DND-41 (cell line): ENCODE measurements around the gene DNLZ.

Source experiments
- ATAC-seq: fragments of 200-7000 bp; cut with Tn5 transposase; 3 replicates; pipeline ENCODE4 v1.9.1; 2021; ENCODE audit warnings: low read depth; ENCODE audit not compliant: insufficient read depth
- DNase-seq: peaks from one replicate; pipeline ENCODE4 v3.0.0-alpha.2; 2020
- H2AFZ ChIP-seq: 2 replicates; pipeline ENCODE4 v1.6.0; 2012; ENCODE audit warnings: low read depth, low read length
- H3K27ac ChIP-seq: 2 replicates; pipeline ENCODE4 v1.5.1; 2012; ENCODE audit warnings: low read length, inconsistent platforms
- H3K27me3 ChIP-seq: fragments of 200-600 bp; sonication (generic); 2 replicates; pipeline ENCODE4 v1.6.0; 2012; ENCODE audit warnings: low read length, mild to moderate bottlenecking, inconsistent platforms; ENCODE audit not compliant: insufficient read depth, poor library complexity
- H3K36me3 ChIP-seq: 2 replicates; pipeline ENCODE4 v1.5.1; 2012; ENCODE audit warnings: low read length, inconsistent platforms; ENCODE audit not compliant: insufficient read depth
- H3K4me1 ChIP-seq: 2 replicates; pipeline ENCODE4 v1.5.1; 2012; ENCODE audit warnings: mild to moderate bottlenecking, low read length; ENCODE audit not compliant: insufficient read depth
- H3K4me2 ChIP-seq: 2 replicates; pipeline ENCODE4 v1.6.0; 2012; ENCODE audit warnings: mild to moderate bottlenecking, moderate library complexity, low read length, inconsistent platforms; ENCODE audit not compliant: insufficient read depth
- H3K4me3 ChIP-seq, 2 experiments: fragments of 200-600 bp in 1 of 2; shearing (Covaris generic) in 1 of 2; 2 replicates each; pipeline ENCODE4 v1.5.1; 2012 to 2016; ENCODE audit warnings: inconsistent platforms in 2 of 2, low read length in 2 of 2, mild to moderate bottlenecking in 2 of 2, low read depth in 1 of 2, moderate library complexity in 1 of 2
- H3K79me2 ChIP-seq: 2 replicates; pipeline ENCODE4 v1.6.0; 2012; ENCODE audit warnings: low read length, inconsistent platforms; ENCODE audit not compliant: insufficient read depth
- H3K9ac ChIP-seq: 2 replicates; pipeline ENCODE4 v1.6.0; 2012; ENCODE audit warnings: low read depth, mild to moderate bottlenecking, inconsistent platforms, low read length, moderate library complexity
- H3K9me3 ChIP-seq: 2 replicates; pipeline ENCODE4 v1.5.1; 2012; ENCODE audit warnings: low read length, moderate library complexity, mild to moderate bottlenecking, inconsistent platforms; ENCODE audit not compliant: insufficient read depth, severe bottlenecking
- H4K20me1 ChIP-seq: 2 replicates; pipeline ENCODE4 v1.6.0; 2012; ENCODE audit warnings: low read length; ENCODE audit not compliant: insufficient read depth
- EZH2 ChIP-seq: IDR thresholded peaks from 3 replicates; pipeline ENCODE4 v1.6.1; 2012; ENCODE audit warnings: borderline replicate concordance, low read depth, mild to moderate bottlenecking, moderate library complexity, low read length, inconsistent platforms; ENCODE audit not compliant: severe bottlenecking
- TF ChIP-seq, protein P1 (sequence below): IDR thresholded peaks from 2 replicates; pipeline ENCODE4 v1.5.1; 2012; ENCODE audit warnings: borderline replicate concordance, low read length, moderate library complexity, mild to moderate bottlenecking; ENCODE audit not compliant: poor library complexity, severe bottlenecking; ENCODE audit errors: extremely low read depth

The DNLZ gene

DNA sequence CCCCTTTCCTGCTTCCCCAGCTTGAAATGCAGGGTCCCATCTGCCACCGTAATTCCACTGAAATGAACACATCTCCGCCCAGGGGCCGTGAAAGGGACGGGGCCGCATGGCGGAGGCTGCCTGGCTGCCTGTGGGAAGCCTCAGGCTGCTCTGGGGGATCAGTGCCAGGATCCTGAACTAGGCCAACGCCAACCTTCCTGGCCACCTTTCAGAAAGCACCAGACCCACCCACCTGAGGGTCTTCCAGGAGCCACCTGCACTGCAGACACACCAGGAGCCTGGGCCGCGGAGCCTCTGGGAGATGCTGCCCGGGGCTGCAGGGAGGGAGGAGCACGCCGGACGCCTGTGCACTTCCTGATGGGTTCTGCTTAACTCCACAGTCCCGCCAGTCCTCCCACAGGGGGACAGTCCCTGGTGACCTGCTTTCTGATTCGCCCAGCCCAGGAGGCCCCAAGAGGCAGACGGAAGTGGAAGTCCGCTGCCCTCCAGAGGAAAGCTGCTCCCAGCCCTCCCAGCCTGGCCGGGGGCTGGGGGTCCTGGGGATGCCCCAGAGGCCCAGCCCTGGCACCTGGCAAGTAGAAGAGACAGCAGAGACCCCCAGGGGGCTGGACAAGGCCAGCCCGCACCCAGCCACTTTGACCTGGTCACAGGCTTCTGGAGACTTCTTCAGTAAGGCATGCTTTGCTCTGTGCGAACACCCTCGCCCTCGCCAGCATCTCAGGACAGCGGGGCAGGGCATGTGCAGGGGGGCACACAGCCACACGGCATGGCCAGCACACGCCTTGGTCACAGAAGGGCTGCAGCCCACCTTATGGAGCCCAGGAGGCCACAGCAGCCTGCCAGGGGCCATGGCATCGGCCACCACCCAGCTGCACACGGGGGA, 10.0 kb upstream of the DNLZ start, which contains the start of gene CARD9:
TSS of gene CARD9 (minus strand) at position 370 of the 883 bp plus-strand sequence. CDS start 1,591 bp downstream, outside the sequence.
- DNase-seq = no peak
- no peak within 1 kb of the TSS for H2AFZ ChIP-seq
- H3K9ac ChIP-seq = no peak within 1 kb of the TSS

DNA sequence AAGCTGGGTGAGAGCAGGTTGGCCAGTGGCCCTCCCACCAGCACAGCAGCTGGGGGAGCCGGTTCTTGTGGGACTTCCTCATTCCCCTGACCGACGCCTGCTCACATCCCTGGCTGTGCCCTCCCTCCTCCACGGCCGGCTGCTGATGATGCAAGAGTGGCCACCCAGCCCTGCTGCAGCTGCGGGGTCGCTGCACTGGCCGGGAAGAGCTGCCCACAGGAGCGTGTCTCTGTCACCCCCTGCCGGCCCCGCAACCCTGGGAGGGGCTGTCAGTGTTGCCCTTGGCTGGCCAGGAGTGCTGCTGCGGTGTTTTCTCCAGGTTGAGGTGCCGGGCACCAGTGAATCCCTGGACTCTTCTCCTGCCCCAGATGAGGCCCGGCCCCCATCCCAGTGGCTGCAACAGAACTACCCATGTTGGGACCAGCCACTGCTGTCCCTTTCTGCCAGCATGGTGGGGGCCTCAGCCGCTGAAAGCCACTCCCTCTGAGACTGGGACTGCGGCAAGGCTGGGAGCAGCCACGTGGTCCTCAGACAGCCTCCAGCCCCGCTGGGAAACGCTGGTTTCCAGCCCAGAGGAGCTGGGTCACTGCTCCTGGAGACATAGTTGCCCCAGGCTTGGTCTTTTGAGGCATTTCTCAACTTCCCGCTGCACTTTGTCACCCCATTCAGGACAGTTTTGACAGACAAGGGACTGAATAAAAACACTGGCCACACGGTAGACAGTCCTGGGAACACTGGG, 9.2 kb upstream of the DNLZ start:
- no peak overlapping the region for H3K4me3 ChIP-seq
- H3K4me2 ChIP-seq = no peak overlapping the region
- 0 out of 2 replicates have a peak, but pooled peaks cover 4% of the 10 kb centered on the region for H3K36me3 ChIP-seq
- no peaks in the 10 kb centered on the region for H3K4me1 ChIP-seq
- no peak for DNase-seq
- H4K20me1 ChIP-seq = peaks cover 15% of the 10 kb centered on the region
- no peaks in the 10 kb centered on the region for H3K27me3 ChIP-seq
- no peak overlapping the region for H3K9ac ChIP-seq
- no peaks in the 10 kb centered on the region for H3K79me2 ChIP-seq
- H2AFZ ChIP-seq = no peak overlapping the region
- H3K9me3 ChIP-seq = no peaks in the 10 kb centered on the region
- no peak for TF ChIP-seq EZH2
- TF ChIP-seq, protein P1, sequence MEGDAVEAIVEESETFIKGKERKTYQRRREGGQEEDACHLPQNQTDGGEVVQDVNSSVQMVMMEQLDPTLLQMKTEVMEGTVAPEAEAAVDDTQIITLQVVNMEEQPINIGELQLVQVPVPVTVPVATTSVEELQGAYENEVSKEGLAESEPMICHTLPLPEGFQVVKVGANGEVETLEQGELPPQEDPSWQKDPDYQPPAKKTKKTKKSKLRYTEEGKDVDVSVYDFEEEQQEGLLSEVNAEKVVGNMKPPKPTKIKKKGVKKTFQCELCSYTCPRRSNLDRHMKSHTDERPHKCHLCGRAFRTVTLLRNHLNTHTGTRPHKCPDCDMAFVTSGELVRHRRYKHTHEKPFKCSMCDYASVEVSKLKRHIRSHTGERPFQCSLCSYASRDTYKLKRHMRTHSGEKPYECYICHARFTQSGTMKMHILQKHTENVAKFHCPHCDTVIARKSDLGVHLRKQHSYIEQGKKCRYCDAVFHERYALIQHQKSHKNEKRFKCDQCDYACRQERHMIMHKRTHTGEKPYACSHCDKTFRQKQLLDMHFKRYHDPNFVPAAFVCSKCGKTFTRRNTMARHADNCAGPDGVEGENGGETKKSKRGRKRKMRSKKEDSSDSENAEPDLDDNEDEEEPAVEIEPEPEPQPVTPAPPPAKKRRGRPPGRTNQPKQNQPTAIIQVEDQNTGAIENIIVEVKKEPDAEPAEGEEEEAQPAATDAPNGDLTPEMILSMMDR = no peak
- H3K27ac ChIP-seq = no peak overlapping the region
- no peak; the same call in 2 of the 3 replicates for ATAC-seq

More for the DNA sequence above, 10.0 kb upstream of the DNLZ start, which contains the start of gene CARD9:
- H3K27ac ChIP-seq = no peak within 1 kb of the TSS
- H3K4me1 ChIP-seq = no peaks in the 10 kb centered on the region
- no peak within 1 kb of the TSS for H3K4me3 ChIP-seq
- TF ChIP-seq, protein P1 = no peak
- TF ChIP-seq EZH2 = no peak
- ATAC-seq = no peak
- H3K27me3 ChIP-seq = no peaks in the 10 kb centered on the region
- H3K9me3 ChIP-seq = no peaks in the 10 kb centered on the region
- no peaks in the 10 kb centered on the region for H3K36me3 ChIP-seq
- H3K79me2 ChIP-seq = no peaks in the 10 kb centered on the region
- H3K4me2 ChIP-seq = no peak within 1 kb of the TSS
- H4K20me1 ChIP-seq = peaks cover 7% of the 10 kb centered on the region

DNA sequence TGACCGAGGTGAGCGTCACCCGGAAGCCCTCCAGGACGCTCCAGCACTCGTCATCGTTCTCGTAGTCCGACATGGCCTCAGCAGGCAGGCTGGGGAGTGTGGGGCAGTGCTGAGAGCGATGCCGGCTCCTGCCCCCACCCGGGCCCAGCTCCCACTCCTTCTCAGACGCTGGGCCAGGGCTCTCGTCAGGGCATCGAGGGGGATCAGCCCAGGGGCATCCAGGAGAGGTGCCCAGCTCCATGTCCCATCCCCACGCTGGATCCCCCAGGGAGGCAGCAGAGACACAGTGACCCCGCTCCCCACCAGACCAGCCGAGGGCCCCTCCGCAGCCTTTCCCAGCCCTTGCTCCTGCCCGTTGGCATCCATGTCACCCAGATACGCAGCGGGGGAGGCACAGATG, 8.5 kb upstream of the DNLZ start:
- H3K36me3 ChIP-seq = 0 out of 2 replicates have a peak, but pooled peaks cover 4% of the 10 kb centered on the region
- DNase-seq = no peak
- no peak overlapping the region for H3K27ac ChIP-seq
- H4K20me1 ChIP-seq = peaks cover 22% of the 10 kb centered on the region
- no peak overlapping the region for H3K9ac ChIP-seq
- TF ChIP-seq EZH2 = no peak
- TF ChIP-seq, protein P1 = no peak
- no peak overlapping the region for H3K4me2 ChIP-seq
- no peaks in the 10 kb centered on the region for H3K9me3 ChIP-seq
- ATAC-seq = no peak
- H3K4me1 ChIP-seq = no peaks in the 10 kb centered on the region
- no peak overlapping the region for H3K4me3 ChIP-seq
- no peaks in the 10 kb centered on the region for H3K27me3 ChIP-seq
- H3K79me2 ChIP-seq = no peaks in the 10 kb centered on the region
- H2AFZ ChIP-seq = no peak overlapping the region
